ENCODE results near the gene PSMA2. TPM values are rescaled to one million over a fixed set of nuclear protein-coding genes. Genes with fewer than 3 reads are reported as not detected.

Gene PSMA2
- total RNA-seq, result 100 to 1,000 TPM; 189 to 198 TPM

- DNase-seq (ENCODE audit: low spot score in 2 of 2) (peak; percentile 86 to 96), ATAC-seq (peak; percentile 100)
- H3K9me3 Mint-ChIP-seq, result no peaks in the 10 kb centered on the region
- peaks cover 30 to 44% of the 10 kb centered on the region in 2 donors for H3K36me3 Mint-ChIP-seq
- H3K27ac Mint-ChIP-seq, result peak within 1 kb of the TSS; percentile 97 to 100
Observed at GRCh38 chr7:42931834-42932651, at the start of gene PSMA2, which contains the start of gene MRPL32. Gene PSMA2 (minus strand): TSS chr7:42932174. CDS start chr7:42932158, 16 bp downstream. Gene MRPL32 (plus strand): TSS chr7:42932376. CDS start chr7:42932387, 11 bp downstream.

DNA sequence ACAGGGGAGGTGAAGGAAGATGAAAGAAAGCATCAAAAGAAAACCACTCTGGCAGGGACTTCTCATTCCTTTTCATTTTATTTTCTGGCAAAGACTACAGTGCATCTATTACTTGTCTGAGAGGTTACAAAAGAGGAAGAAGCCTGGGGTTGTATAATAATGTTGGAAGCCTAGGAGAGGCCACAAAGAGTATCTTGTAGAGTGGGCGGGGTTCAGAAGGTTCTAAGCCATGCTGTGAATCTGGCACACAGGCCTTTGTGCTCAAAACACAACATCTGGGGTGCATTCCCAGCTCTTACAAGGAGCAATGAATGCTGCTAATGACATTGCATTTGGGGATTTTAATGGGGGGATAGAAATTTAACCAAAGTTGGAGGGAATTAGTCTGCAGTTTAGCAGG, 49.6 kb upstream of the PSMA2 start:
- Mint-ChIP-seq H3K36me3 (no peaks in the 10 kb centered on the region), H3K27ac (no peak overlapping the region), H3K9me3 (peaks cover 3 to 10% of the 10 kb centered on the region in 2 donors)
- ATAC-seq (no peak), DNase-seq (ENCODE audit: low spot score in 2 of 2) (no peak)

GRCh38 chr7:42980514-42980913, 48.5 kb upstream of the PSMA2 start:
- H3K27ac Mint-ChIP-seq, result no peak overlapping the region
- DNase-seq (ENCODE audit: low spot score in 2 of 2) (no peak), ATAC-seq (no peak)
- no peaks in the 10 kb centered on the region for H3K36me3 Mint-ChIP-seq
- H3K9me3 Mint-ChIP-seq, result peaks cover 3 to 9% of the 10 kb centered on the region in 2 donors

DNA sequence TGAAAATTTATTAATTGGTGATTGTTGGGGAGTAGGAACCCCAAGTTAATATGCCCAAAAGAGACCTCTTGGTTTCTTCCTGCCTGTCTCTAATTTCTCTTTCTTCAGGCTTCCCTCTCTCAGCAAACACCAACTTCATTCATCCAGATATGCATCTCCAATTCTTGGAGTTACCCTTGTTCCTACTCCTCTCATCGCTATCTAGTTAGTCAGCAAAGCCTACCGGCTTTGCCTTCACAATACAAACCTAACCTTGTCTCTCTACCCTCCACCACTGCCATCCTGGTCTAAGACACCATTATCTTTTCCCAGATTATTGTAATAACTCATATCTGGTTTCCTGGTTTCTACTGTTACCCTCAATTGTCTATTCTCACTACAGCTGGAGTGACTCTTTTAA, 48.1 kb upstream of the PSMA2 start:
- DNase-seq (ENCODE audit: low spot score in 2 of 2) (no peak), ATAC-seq (no peak)
- H3K36me3 Mint-ChIP-seq, result no peaks in the 10 kb centered on the region
- H3K9me3 Mint-ChIP-seq, result peaks cover 3 to 9% of the 10 kb centered on the region in 2 donors
- no peak overlapping the region for H3K27ac Mint-ChIP-seq

- Mint-ChIP-seq H3K27ac (no peak overlapping the region), H3K9me3 (peaks cover 0 to under 1% of the 10 kb centered on the region in 2 donors), H3K36me3 (no peaks in the 10 kb centered on the region)
- DNase-seq (ENCODE audit: low spot score in 2 of 2) (no peak), ATAC-seq (no peak)
Observed at GRCh38 chr7:42978496-42978895, 46.5 kb upstream of the PSMA2 start.

- ATAC-seq, result no peak
- DNase-seq (ENCODE audit: low spot score in 2 of 2), result no peak
- Mint-ChIP-seq H3K36me3 (no peaks in the 10 kb centered on the region), H3K9me3 (no peaks in the 10 kb centered on the region), H3K27ac (no peak overlapping the region)
Observed at GRCh38 chr7:42976371-42976770, 44.4 kb upstream of the PSMA2 start.

- no peak for DNase-seq (ENCODE audit: low spot score in 2 of 2)
- Mint-ChIP-seq H3K36me3 (peaks cover 0 to 4% of the 10 kb centered on the region in 2 donors), H3K9me3 (peaks cover 0 to 3% of the 10 kb centered on the region in 2 donors), H3K27ac (no peak overlapping the region)
- ATAC-seq, result no peak
Observed at GRCh38 chr7:42972699-42973500, 40.9 kb upstream of the PSMA2 start.

DNA sequence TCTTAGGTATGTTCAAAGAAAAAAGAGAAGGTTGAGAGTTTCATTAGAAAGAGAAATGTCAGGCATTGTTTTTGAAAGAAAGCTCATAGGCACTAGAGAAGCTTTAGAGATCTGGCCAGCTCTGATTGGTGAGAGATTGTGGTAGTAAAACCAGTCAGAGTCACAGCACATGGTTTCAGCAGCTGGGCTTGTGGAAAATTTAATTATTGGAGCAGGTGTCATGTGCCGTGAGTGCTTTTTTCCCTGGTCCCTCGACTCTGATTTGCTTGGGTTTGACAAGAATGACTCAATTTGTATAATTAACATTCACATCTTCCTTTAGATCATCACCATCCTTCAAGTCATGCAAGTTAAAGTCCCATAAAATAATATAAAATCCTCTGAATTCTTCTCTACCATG, 35.4 kb upstream of the PSMA2 start:
- ATAC-seq (no peak), DNase-seq (ENCODE audit: low spot score in 2 of 2) (no peak)
- H3K27ac Mint-ChIP-seq, result no peak overlapping the region
- H3K9me3 Mint-ChIP-seq, result peaks cover 0 to 12% of the 10 kb centered on the region in 2 donors
- peaks cover 0 to 15% of the 10 kb centered on the region in 2 donors for H3K36me3 Mint-ChIP-seq

DNA sequence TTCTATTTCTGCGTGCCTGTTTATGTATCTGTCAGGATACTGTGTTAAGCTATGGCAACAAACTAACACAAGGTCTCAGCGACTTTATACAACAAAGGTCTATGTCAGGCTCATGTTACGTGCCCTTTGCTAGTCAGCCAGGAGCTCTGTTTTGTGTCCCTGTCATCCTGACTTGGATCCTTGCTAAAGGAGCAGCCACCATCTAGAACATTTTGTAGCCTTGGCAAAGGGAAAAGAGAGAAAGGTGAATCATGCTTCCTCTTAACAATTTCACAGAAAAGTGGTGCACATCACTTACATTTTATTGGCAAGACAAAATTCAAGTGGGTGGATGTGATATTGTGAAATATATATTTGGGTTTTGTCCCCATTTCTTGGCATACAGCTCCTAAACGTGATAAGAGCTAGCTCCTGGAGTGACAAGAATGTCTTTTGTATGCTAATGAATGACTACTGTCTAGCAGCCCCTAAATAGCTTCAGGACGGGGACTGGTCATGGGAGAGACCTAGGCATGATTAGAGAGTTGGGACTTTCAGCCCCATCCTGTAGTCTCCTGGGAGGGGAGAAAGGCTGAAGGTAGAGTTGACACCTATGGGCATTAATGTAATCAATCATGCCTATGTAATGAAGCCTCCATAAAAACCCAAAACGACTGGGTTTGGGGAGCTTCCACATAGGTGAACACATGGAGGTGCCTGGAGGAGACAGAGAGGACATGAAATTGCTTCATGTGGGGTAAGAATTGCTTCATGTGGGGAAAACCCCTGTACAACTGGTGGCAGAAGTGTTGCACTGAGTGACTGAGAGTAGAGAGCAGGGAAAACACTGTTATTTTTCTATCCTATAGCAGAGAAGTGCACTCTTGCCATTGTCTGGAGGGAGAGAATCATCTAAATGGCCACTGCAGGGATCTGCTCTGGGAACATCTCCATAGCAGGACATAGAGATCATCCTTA, 33.2 kb upstream of the PSMA2 start:
- Mint-ChIP-seq H3K36me3 (peaks cover 0 to 15% of the 10 kb centered on the region in 2 donors), H3K9me3 (peaks cover 0 to 12% of the 10 kb centered on the region in 2 donors), H3K27ac (peak overlapping the region; percentile 28 to 29)
- DNase-seq (ENCODE audit: low spot score in 2 of 2) (no peak), ATAC-seq (peak; percentile 74 to 84)

DNA sequence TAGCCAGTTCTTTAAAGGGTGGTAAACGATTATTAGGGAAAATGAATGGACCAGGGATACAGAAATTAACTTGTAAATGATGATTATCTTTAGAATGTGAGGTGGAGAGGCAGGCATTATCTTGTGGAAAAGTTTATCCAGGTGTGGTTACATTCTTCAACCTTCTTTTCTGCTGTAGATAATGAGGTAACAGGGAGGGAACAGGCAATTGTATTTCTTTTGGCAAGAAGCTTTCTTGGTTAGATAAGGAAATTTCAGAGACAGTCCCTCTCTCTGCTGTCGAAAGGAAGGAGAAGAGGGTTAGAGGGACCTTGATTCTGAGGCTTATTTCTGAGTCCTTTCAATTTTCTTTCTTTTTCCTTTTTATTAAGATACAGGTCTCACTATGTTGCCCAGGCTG, 32.3 kb upstream of the PSMA2 start:
- peaks cover 0 to 12% of the 10 kb centered on the region in 2 donors for H3K9me3 Mint-ChIP-seq
- DNase-seq (ENCODE audit: low spot score in 2 of 2) (no peak), ATAC-seq (no peak)
- H3K27ac Mint-ChIP-seq, result no peak overlapping the region
- H3K36me3 Mint-ChIP-seq, result peaks cover 0 to 15% of the 10 kb centered on the region in 2 donors

GRCh38 chr7:42961170-42961569, 29.2 kb upstream of the PSMA2 start:
- peaks cover 0 to 7% of the 10 kb centered on the region in 2 donors for H3K9me3 Mint-ChIP-seq
- peak in 1 of 2 donors; percentile 36 for ATAC-seq
- H3K27ac Mint-ChIP-seq, result no peak overlapping the region
- DNase-seq (ENCODE audit: low spot score in 2 of 2), result no peak
- peaks cover 5% of the 10 kb centered on the region in 2 donors for H3K36me3 Mint-ChIP-seq

- Mint-ChIP-seq H3K9me3 (peaks cover 0 to 7% of the 10 kb centered on the region in 2 donors), H3K36me3 (peaks cover 5% of the 10 kb centered on the region in 2 donors), H3K27ac (no peak overlapping the region)
- peak in 1 of 2 donors; percentile 54 for ATAC-seq
- DNase-seq (ENCODE audit: low spot score in 2 of 2), result no peak
Observed at GRCh38 chr7:42960762-42961161, 28.8 kb upstream of the PSMA2 start.

- H3K27ac Mint-ChIP-seq, result no peak overlapping the region
- H3K36me3 Mint-ChIP-seq, result peaks cover 5% of the 10 kb centered on the region in 2 donors
- no peak for DNase-seq (ENCODE audit: low spot score in 2 of 2)
- no peak for ATAC-seq
- H3K9me3 Mint-ChIP-seq, result peaks cover 0 to 7% of the 10 kb centered on the region in 2 donors
Observed at GRCh38 chr7:42959549-42959948, 27.6 kb upstream of the PSMA2 start.

DNA sequence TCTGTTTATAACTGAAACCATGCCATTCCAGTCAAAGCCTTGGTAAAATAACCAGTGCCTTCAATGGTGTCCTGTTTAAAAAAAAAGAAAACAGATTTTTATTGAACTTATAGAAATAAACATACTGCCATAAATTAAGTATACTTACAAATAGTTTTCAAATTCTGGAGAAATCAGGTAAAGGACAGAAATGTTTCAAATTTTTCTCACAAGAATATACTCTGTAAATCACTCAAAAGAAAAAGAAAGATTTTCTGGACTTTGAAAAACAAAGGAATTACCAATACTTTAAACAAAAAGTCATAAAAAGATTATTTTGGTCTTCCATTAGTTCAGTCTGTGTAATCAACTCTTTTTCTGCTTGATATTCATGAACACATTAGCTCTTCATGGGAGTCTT, 24.1 kb upstream of the PSMA2 start:
- H3K9me3 Mint-ChIP-seq, result peaks cover 0 to 7% of the 10 kb centered on the region in 2 donors
- no peak for DNase-seq (ENCODE audit: low spot score in 2 of 2)
- H3K27ac Mint-ChIP-seq, result no peak overlapping the region
- no peak for ATAC-seq
- H3K36me3 Mint-ChIP-seq, result peaks cover 5% of the 10 kb centered on the region in 2 donors

- peaks cover 5% of the 10 kb centered on the region in 2 donors for H3K36me3 Mint-ChIP-seq
- H3K9me3 Mint-ChIP-seq, result peaks cover 0 to 7% of the 10 kb centered on the region in 2 donors
- H3K27ac Mint-ChIP-seq, result no peak overlapping the region
- DNase-seq (ENCODE audit: low spot score in 2 of 2) (no peak), ATAC-seq (no peak)
Observed at GRCh38 chr7:42953994-42954393, 22.0 kb upstream of the PSMA2 start.

DNA sequence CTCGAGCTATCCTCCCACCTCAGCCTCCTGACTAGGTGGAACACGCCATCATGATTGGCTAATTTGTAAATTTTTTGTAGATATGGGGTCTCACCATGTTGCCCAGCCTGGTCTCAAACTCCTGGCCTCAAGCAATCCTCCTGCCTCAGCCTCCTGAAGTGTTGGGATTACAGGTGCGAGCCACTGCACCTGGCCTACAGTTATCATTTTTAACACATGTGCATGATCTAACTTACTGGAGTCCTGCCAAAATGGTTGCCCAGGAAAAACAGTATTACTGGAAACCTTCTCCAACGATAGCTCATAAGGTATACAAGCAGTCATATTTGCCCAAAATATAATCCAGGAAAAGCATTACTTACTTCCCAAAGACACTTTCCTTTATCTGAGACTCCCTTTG, 20.4 kb upstream of the PSMA2 start:
- DNase-seq (ENCODE audit: low spot score in 2 of 2) (no peak), ATAC-seq (no peak)
- peaks cover 3 to 4% of the 10 kb centered on the region in 2 donors for H3K36me3 Mint-ChIP-seq
- no peak overlapping the region for H3K27ac Mint-ChIP-seq
- peaks cover 0 to 6% of the 10 kb centered on the region in 2 donors for H3K9me3 Mint-ChIP-seq

All from activated naive CD4-positive, alpha-beta T cell treated with anti-CD3 and anti-CD28 coated beads, Interleukin-2, amount 50 U/mL, for 72 hours (primary cell).